Measurements from ENCODE around the gene CWF19L1. TPM values are rescaled to one million over a fixed set of nuclear protein-coding genes. Genes with fewer than 3 reads are reported as not detected.

The CWF19L1 gene
- total and polyA plus RNA-seq, 2 of the 13 experiments (the other 11 are each of a cell fraction or from before 2014, with no cell fraction given), result 13.6 to 42.1 TPM

DNA sequence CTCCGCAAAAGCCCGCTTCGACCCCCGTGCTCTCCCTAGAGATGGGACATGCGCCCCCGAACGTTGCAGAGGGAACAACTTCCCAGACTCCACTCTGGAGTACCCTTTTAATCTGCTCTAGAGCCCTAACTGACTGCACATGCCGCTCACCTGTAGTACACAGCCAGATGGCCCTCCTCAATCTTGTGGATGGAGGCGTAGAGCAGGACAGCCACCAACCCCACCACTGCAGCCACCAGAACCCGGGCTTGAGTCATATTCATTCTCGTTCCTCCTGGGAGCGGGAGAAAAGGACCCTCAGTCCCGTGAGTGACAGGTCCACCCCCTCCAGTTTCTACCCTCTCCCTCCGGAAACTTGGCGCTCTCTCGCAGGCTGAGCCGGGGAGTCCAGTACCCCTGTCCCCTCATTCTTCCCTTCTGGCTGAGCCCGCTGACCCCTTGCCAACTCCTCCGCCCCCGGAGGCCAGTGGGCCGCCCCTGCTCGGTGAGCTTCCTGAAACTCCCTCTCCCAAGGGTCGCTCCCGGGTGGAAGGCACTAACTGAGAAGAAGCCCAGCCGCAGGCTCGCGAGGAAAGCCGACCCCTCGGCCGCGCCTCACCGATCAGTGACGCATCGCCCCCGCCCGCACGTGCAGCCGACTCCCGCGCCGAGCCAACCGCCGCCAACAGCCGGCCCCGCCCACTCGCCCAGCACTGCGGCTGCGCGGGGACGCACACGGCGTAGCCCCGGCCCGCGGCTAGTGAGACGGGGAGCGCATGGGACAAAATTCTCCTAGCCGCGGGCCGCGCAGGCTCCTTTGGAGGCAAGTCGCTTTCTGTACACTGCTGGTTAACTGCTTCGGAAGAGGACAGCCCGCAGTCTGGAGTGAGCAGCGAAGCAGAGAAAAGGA lies 81.8 kb downstream of the CWF19L1 start, which contains the start of gene ERLIN1 (continued):
- no peak; the same call in 1 of the 2 replicates for TF ChIP-seq ZNF703 (CRISPR knock-in tag; IDR thresholded peaks at IDR 0.05; ENCODE audit: borderline replicate concordance)
- peak; percentile 71; the same call in 1 of the 2 replicates for TF ChIP-seq ZNF121 (CRISPR knock-in tag; IDR thresholded peaks at IDR 0.05)
- TF ChIP-seq, protein P1, sequence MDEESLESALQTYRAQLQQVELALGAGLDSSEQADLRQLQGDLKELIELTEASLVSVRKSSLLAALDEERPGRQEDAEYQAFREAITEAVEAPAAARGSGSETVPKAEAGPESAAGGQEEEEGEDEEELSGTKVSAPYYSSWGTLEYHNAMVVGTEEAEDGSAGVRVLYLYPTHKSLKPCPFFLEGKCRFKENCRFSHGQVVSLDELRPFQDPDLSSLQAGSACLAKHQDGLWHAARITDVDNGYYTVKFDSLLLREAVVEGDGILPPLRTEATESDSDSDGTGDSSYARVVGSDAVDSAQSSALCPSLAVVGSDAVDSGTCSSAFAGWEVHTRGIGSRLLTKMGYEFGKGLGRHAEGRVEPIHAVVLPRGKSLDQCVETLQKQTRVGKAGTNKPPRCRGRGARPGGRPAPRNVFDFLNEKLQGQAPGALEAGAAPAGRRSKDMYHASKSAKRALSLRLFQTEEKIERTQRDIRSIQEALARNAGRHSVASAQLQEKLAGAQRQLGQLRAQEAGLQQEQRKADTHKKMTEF (CRISPR knock-in tag; IDR thresholded peaks at IDR 0.05), result peak; percentile 83
- peak; percentile 65; the same call in 1 of the 2 replicates for TF ChIP-seq NKX3-1 (CRISPR knock-in tag; IDR thresholded peaks at IDR 0.05)
- no peak for TF ChIP-seq MZF1 (CRISPR knock-in tag; IDR thresholded peaks at IDR 0.05; ENCODE audit: borderline replicate concordance)
- no peak for TF ChIP-seq ZNF251 (CRISPR knock-in tag; IDR thresholded peaks at IDR 0.05)
- peak; percentile 69 for TF ChIP-seq ELF3 (CRISPR knock-in tag; IDR thresholded peaks at IDR 0.05)
- TF ChIP-seq SP5 (CRISPR knock-in tag; IDR thresholded peaks at IDR 0.05; ENCODE audit: borderline replicate concordance, low read depth), result peak; percentile 90
- TF ChIP-seq ZNF878 (CRISPR knock-in tag; IDR thresholded peaks at IDR 0.05), result no peak; the same call in 1 of the 2 replicates
- peak; percentile 94 for TF ChIP-seq HOXA3 (CRISPR knock-in tag; IDR thresholded peaks at IDR 0.05)
- peak; percentile 94 for TF ChIP-seq RFXAP (CRISPR knock-in tag; IDR thresholded peaks at IDR 0.05; ENCODE audit: borderline replicate concordance)
- peak; percentile 61 for TF ChIP-seq AGO2 (optimal IDR thresholded peaks at IDR 0.05; ENCODE audit: low read depth, low read length)
- TF ChIP-seq, protein P2, sequence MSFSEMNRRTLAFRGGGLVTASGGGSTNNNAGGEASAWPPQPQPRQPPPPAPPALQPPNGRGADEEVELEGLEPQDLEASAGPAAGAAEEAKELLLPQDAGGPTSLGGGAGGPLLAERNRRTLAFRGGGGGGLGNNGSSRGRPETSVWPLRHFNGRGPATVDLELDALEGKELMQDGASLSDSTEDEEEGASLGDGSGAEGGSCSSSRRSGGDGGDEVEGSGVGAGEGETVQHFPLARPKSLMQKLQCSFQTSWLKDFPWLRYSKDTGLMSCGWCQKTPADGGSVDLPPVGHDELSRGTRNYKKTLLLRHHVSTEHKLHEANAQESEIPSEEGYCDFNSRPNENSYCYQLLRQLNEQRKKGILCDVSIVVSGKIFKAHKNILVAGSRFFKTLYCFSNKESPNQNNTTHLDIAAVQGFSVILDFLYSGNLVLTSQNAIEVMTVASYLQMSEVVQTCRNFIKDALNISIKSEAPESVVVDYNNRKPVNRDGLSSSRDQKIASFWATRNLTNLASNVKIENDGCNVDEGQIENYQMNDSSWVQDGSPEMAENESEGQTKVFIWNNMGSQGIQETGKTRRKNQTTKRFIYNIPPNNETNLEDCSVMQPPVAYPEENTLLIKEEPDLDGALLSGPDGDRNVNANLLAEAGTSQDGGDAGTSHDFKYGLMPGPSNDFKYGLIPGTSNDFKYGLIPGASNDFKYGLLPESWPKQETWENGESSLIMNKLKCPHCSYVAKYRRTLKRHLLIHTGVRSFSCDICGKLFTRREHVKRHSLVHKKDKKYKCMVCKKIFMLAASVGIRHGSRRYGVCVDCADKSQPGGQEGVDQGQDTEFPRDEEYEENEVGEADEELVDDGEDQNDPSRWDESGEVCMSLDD (CRISPR knock-in tag; IDR thresholded peaks at IDR 0.05; ENCODE audit: borderline replicate concordance), result 0 out of 2 replicates have a peak, but pooled peaks have one; percentile 52
- TF ChIP-seq MAFK (conservative IDR thresholded peaks at IDR 0.05 in 1 of 2, IDR thresholded peaks at IDR 0.05 in 1 of 2; ENCODE audit: low read length in 2 of 2), result no peak
- TF ChIP-seq ZNF780A (CRISPR knock-in tag; IDR thresholded peaks at IDR 0.05), result peak; percentile 94
- 0 out of 2 replicates have a peak, but pooled peaks have one; percentile 34 for TF ChIP-seq BCL6 (CRISPR knock-in tag; IDR thresholded peaks at IDR 0.05)
- peak; percentile 9; the same call in 1 of the 2 replicates for TF ChIP-seq STAT5B (CRISPR knock-in tag; IDR thresholded peaks at IDR 0.05)
- TF ChIP-seq EEA1 (CRISPR knock-in tag; IDR thresholded peaks at IDR 0.05; ENCODE audit: borderline replicate concordance), result peak; percentile 43; the same call in 1 of the 2 replicates
- TF ChIP-seq, protein P3, sequence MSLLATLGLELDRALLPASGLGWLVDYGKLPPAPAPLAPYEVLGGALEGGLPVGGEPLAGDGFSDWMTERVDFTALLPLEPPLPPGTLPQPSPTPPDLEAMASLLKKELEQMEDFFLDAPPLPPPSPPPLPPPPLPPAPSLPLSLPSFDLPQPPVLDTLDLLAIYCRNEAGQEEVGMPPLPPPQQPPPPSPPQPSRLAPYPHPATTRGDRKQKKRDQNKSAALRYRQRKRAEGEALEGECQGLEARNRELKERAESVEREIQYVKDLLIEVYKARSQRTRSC (CRISPR knock-in tag; IDR thresholded peaks at IDR 0.05; ENCODE audit: low read depth), result peak; percentile 81; the same call in 1 of the 2 replicates
- TF ChIP-seq, protein P4, sequence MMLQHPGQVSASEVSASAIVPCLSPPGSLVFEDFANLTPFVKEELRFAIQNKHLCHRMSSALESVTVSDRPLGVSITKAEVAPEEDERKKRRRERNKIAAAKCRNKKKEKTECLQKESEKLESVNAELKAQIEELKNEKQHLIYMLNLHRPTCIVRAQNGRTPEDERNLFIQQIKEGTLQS (CRISPR knock-in tag; IDR thresholded peaks at IDR 0.05), result peak; percentile 71
- TF ChIP-seq, protein P5, sequence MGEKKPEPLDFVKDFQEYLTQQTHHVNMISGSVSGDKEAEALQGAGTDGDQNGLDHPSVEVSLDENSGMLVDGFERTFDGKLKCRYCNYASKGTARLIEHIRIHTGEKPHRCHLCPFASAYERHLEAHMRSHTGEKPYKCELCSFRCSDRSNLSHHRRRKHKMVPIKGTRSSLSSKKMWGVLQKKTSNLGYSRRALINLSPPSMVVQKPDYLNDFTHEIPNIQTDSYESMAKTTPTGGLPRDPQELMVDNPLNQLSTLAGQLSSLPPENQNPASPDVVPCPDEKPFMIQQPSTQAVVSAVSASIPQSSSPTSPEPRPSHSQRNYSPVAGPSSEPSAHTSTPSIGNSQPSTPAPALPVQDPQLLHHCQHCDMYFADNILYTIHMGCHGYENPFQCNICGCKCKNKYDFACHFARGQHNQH (CRISPR knock-in tag; IDR thresholded peaks at IDR 0.05), result peak; percentile 61; the same call in 1 of the 2 replicates
- peak; percentile 88 for TF ChIP-seq POLR2AphosphoS5 (IDR thresholded peaks at IDR 0.05; ENCODE audit: low read depth, low read length)

All from HepG2 (cell line).